ENCODE results near the gene TDRD15. TPM values are rescaled to one million over a fixed set of nuclear protein-coding genes. Genes with fewer than 3 reads are reported as not detected.

The TDRD15 gene
- total and polyA plus RNA-seq, 9 of the 15 experiments (the other 6 are each of a cell fraction or from before 2014, with no cell fraction given), result 0.01 to 0.22 (median 0.06) TPM; not detected in 1

DNA sequence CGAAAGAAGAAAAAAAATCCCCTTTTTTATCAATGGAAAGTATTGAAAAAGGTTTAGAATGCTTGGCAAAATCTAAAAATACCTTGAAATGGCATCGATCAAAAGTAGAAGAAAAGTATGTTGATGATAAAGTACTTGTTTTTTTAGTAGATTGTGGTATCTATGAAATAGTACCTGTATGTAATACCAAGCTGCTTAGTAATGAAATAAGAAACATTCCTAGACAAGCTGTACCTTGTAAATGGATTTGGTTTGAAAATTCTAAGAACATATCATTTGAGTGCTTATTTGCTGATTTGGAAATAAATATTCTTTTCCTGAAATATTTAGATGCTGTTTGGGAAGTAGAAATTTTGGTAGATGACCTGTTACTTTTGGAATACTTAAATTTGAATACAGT, 18.4 kb downstream of the TDRD15 start:
- H3K4me1 ChIP-seq (replicated peaks in 1 of 2; ENCODE audit: control insufficient read depth in 2 of 2, insufficient read depth in 2 of 2, low read length in 2 of 2), result no peaks in the 10 kb centered on the region
- no peak overlapping the region for H2AFZ ChIP-seq (ENCODE audit: low read depth, low read length)
- intact Hi-C loops (cut with micrococcal nuclease) (no loop called here), in situ Hi-C loops (cut with MboI) (no loop called here)
- no peak overlapping the region for H3K4me2 ChIP-seq (ENCODE audit: insufficient read depth, low read length)
- no peaks in the 10 kb centered on the region for H4K20me1 ChIP-seq (replicated peaks; ENCODE audit: control insufficient read depth, insufficient read depth, low read length)
- BruUV-seq (replicated peaks), result no TSS peak
- ATAC-seq (no peak), FAIRE-seq (no peak), DNase-seq (ENCODE audit: extremely low read depth in 1 of 4, low spot score in 3 of 4) (no peak)
- POLR2A ChIA-PET, result no interaction called here
- H3K9me3 ChIP-seq (replicated peaks; ENCODE audit: control insufficient read depth, insufficient read depth, low read depth, low read length), result no peaks in the 10 kb centered on the region
- CTCF ChIA-PET (ENCODE audit: low intra/inter-chr PET ratio), result no interaction called here
- no peak for TF ChIP-seq ZFP1 (CRISPR knock-in tag; IDR thresholded peaks at IDR 0.05)
- TF ChIP-seq CBFB (CRISPR knock-in tag; IDR thresholded peaks at IDR 0.05), result no peak
- TF ChIP-seq, protein P1, sequence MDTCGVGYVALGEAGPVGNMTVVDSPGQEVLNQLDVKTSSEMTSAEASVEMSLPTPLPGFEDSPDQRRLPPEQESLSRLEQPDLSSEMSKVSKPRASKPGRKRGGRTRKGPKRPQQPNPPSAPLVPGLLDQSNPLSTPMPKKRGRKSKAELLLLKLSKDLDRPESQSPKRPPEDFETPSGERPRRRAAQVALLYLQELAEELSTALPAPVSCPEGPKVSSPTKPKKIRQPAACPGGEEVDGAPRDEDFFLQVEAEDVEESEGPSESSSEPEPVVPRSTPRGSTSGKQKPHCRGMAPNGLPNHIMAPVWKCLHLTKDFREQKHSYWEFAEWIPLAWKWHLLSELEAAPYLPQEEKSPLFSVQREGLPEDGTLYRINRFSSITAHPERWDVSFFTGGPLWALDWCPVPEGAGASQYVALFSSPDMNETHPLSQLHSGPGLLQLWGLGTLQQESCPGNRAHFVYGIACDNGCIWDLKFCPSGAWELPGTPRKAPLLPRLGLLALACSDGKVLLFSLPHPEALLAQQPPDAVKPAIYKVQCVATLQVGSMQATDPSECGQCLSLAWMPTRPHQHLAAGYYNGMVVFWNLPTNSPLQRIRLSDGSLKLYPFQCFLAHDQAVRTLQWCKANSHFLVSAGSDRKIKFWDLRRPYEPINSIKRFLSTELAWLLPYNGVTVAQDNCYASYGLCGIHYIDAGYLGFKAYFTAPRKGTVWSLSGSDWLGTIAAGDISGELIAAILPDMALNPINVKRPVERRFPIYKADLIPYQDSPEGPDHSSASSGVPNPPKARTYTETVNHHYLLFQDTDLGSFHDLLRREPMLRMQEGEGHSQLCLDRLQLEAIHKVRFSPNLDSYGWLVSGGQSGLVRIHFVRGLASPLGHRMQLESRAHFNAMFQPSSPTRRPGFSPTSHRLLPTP (IDR thresholded peaks at IDR 0.05; ENCODE audit: borderline replicate concordance, extremely low read depth, insufficient read length), result no peak
- TF ChIP-seq TGIF2 (CRISPR knock-in tag; IDR thresholded peaks at IDR 0.05), result no peak
- no peak for TF ChIP-seq ZNF384 (IDR thresholded peaks at IDR 0.05; ENCODE audit: low read depth, low read length)
- H3K79me2 ChIP-seq (ENCODE audit: control insufficient read depth, insufficient read depth, low read length), result no peaks in the 10 kb centered on the region
- no peak overlapping the region for H3K27ac ChIP-seq (ENCODE audit: extremely low read depth, low read depth, low read length)
- no peak overlapping the region for H3K4me3 ChIP-seq
- no peaks in the 10 kb centered on the region for H3K27me3 ChIP-seq (ENCODE audit: control insufficient read depth in 2 of 2, insufficient read depth in 2 of 2, low read length in 2 of 2)
- no peak overlapping the region for H3K9ac ChIP-seq (ENCODE audit: insufficient read depth in 1 of 2, low read depth in 2 of 2, low read length in 2 of 2)
- no peaks in the 10 kb centered on the region for H3K36me3 ChIP-seq (ENCODE audit: control insufficient read depth, insufficient read depth, low read length)
- no peaks in the 10 kb centered on the region for H3K9me1 ChIP-seq (ENCODE audit: control insufficient read depth, insufficient read depth, low read length)
- WGBS (ENCODE audit: insufficient coverage, low coverage, missing lambda C conversion rate), result 0% methylated on average over 2 of the region's 2 CpGs

Data from K562 (cell line).